CD4-positive, alpha-beta T cell treated with Interleukin-17A for 4 hours (primary cell): ENCODE results near the gene GABRA1.

Experiments
- DNase-seq: peaks from one replicate; pipeline ENCODE4 v3.0.0-alpha.2; 2020; ENCODE audit warnings: mixed read lengths

Gene GABRA1

GRCh38 chr5:161847941-161848391, at the start of gene GABRA1:
Gene GABRA1, plus strand, starts transcription at chr5:161848120. Its CDS starts 2,691 bp downstream, at chr5:161850811.
- no peak for DNase-seq

GRCh38 chr5:161799316-161799715, 48.6 kb upstream of the GABRA1 start:
- no peak for DNase-seq

GRCh38 chr5:161804263-161804662, 43.7 kb upstream of the GABRA1 start:
- DNase-seq: no peak

DNA sequence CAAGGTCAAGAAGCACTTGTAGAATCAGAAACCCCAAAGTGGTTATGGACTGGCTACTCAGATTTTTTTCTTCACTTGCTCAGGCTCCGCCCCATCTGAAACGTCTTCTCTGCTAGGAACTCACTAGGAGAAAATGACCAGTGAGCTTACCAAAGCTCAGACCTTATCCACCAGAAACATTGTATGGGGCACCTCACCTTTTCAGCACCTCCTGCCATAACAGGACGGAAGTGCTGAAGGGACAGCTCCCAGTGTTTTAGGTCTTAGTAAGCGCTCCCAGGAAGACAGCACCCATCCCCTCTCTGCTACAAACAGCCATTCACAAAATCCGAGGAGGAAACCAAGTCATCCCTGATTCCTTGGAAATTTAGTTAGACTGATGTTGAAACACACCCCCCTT, 1.2 kb upstream of the GABRA1 start:
- DNase-seq: no peak

DNA sequence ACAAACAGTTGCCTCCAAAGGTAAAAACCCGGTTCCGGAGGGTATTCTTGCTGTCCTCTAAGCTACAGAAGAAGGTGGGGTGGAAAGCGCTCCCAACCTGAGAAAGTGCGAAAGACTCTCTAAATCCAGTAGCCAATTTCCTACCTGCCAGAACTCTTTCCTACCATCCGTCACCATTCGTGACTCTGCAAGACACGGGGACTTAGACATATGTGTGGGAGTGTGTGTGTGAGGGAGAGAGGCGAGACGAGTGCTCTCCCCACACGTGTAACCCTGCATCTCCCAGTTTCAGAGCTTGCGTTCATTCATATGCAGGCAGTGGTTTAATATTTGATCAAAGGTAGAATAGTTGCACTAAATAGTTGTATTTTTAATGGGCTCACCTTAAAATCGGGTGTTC, 473 bp upstream of the GABRA1 start:
- no peak for DNase-seq

- no peak for DNase-seq
Measured at GRCh38 chr5:161850491-161850890, 2.6 kb downstream of the GABRA1 start.

DNA sequence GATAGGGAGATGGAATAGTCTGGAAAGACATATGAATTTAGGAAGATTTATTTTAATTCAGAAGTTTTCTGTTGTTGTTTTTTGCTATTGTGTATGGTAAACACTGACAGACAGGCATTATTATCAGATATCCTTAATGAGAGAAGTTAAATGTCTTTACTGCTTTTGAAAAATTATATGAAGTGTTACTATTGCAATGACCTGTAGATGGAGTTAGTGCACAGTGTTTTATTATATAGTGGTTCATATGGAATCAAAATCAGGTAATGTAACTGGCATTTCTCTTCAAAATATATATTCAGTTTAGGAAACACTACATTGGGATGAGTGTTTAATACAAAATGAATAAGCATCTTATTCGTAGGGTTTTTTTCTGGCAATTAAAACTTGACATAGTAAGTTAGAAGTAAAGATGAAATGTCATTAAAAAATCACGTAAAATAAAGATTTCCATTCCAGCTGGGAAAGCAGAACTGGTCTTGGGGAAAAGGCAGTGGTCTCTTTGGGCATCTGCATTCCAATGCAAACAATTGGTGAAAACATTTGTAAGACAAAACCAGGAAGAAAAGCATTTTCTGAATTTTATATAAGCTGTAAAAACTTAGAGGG, 3.9 kb downstream of the GABRA1 start:
- no peak for DNase-seq

DNA sequence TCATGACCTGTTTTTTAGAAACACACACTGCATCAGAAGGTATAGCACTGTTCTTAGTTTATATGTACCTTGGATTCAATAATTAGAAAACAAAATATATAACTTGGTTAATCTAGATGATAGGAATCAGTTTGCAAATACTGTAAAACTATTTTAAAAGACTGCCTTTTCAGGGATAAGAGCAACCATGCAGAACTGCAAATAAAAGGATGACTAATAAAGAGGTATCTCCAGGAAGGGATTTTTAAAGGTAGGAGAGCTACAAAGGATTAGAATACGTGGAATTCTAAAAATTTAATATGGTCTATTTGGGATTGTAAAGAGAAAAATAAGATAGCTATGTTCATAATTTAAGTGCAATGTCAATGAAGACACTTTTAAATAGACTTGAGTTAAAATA, 9.4 kb downstream of the GABRA1 start:
- no peak for DNase-seq

DNA sequence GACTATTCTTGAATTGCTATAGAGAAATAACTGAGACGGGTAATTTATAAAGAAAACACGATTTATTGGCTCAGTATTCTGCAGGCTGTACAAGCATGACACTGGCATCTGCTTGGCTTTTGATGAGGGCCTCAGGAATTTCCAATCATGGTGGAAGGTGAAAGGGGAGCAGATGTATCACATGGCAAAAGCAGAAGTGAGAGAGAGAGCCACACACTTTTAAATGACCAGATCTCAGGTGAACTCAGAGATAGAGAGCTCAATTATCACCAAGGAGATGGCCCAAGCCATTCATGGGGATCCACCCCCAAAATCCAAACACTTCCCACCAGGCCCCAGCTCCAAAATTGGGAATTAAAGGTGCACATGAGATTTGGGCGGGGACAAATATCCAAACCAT, 15.3 kb downstream of the GABRA1 start:
- no peak for DNase-seq

DNA sequence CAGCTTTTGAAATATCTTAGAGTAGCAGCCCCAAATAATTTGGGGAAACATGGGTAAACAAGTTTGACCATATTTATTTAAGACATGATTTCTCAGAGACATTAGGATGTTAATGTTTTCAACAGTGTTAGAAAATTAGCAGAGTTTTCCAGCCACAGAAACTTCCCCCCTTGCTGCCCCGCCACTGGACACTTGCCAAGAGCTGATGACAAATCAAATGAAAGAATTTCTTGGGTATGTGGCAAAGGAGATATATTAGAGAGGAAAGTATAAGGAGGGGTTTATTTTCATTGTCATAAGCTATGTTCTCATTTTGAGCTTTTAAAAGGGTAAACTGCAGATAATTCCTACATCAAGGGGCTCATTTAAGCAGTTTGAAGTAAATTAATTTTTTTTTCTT, 15.9 kb downstream of the GABRA1 start:
- no peak for DNase-seq

DNA sequence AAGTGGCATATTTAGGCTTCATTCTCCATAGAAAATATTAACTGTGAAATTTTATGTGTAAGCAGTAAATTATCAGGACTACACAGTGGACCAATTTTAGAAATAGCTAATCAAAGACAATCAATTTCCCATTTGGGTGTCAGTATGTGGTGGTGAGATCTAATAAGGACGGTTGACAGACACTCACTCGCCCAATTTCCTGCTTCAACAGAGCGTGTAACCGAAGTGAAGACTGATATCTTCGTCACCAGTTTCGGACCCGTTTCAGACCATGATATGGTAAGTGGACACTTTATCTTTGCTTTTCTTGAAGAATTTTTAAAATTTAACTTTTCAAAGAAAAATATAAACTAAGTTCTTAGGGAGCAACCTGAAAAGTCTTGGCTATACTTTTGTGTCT, 17.6 kb downstream of the GABRA1 start:
- DNase-seq: no peak

DNA sequence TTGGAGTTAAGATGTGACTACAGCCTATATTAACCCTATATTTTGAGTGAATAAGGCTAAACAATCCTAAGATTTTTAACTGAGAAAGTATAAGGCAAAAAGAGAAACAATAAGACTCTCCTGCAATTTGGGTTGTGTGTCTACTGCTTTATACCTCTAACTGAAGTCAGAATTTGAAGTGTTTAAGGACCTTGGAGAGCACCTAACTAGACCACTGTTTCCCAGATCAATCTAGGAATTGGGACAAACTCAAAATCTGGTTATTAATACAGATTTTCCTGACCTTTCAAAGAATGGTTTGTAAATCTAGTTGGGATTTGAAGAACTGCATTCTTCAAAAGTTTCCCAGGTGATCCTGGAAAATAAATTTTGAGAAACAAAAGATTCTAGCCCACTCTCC, 42.1 kb downstream of the GABRA1 start:
- no peak for DNase-seq

DNA sequence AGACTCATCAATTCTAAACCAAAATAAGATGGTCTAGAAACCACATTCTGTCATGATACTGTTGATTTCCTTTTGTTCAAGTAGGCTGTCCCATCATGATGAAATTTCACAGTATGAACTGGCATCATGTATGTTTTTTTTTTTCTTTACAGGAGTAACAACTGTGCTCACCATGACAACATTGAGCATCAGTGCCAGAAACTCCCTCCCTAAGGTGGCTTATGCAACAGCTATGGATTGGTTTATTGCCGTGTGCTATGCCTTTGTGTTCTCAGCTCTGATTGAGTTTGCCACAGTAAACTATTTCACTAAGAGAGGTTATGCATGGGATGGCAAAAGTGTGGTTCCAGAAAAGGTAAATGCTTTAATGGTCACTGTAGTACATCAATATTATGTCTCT, 47.6 kb downstream of the GABRA1 start:
- DNase-seq: no peak

DNA sequence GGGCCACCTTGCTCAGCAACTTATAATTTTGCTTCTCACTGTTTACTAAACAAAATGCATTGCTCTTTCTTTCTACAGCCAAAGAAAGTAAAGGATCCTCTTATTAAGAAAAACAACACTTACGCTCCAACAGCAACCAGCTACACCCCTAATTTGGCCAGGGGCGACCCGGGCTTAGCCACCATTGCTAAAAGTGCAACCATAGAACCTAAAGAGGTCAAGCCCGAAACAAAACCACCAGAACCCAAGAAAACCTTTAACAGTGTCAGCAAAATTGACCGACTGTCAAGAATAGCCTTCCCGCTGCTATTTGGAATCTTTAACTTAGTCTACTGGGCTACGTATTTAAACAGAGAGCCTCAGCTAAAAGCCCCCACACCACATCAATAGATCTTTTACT, 49.1 kb downstream of the GABRA1 start:
- no peak for DNase-seq

GRCh38 chr5:161899590-161899989, 51.7 kb downstream of the GABRA1 start:
- DNase-seq: no peak

DNA sequence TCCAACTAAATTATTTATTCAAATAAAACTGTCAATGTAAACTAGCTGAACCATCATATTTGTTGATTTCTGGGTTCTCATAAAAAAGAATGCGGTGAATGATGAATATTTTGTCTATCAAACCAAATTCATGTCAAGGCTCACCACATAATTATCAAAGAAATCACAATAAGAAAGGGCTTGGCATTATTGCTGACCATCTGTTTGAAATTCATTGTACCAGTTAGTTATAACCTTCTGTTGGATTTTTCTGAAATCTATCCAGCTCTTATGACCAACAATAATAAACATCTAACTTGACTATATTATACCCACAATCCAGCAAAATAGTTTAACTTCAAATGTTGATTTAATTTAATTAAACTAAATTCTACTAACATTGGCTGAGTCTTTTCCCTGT, 53.1 kb downstream of the GABRA1 start:
- no peak for DNase-seq

GRCh38 chr5:161921781-161922180, 73.9 kb downstream of the GABRA1 start:
- DNase-seq: no peak

- no peak for DNase-seq
Measured at GRCh38 chr5:161924270-161924669, 76.3 kb downstream of the GABRA1 start.

- DNase-seq: no peak
Measured at GRCh38 chr5:161925960-161926359, 78.0 kb downstream of the GABRA1 start.

- no peak for DNase-seq
Measured at GRCh38 chr5:161934486-161934885, 86.6 kb downstream of the GABRA1 start.

DNA sequence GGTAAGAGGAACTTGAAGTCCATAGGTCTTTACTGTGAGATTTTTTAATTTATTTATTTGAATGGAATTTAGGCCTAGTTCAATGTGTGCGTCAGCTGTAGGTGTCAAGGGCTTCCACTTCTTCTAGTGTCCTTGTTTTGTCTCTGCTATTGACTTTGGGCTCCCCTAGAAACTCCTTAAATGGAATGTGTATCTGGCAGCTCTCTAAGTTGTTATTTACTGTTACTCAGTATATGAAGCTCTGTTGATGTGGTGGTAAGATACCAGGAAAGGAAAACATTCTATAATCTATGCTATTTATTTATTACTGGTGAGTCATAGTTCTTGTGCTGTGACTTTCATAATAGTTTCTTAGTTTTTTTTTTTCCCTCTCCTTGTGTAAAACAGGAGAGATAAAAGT, 97.1 kb downstream of the GABRA1 start:
- no peak for DNase-seq

- no peak for DNase-seq
Measured at GRCh38 chr5:161946911-161947310, 99.0 kb downstream of the GABRA1 start.
